ENCODE measurements around the gene RAB20. TPM values are rescaled to one million over a fixed set of nuclear protein-coding genes. Genes with fewer than 3 reads are reported as not detected.

The RAB20 gene
- polyA plus RNA-seq, 4 donors = 24.2 to 63.0 (median 47.8) TPM

- Histone ChIP-seq H3K9me3 (ENCODE audit: control insufficient read depth in 2 of 2, insufficient read depth in 1 of 2, low read depth in 1 of 2, low read length in 1 of 2) (no peaks in the 10 kb centered on the region), H3K36me3 (ENCODE audit: control insufficient read depth in 3 of 3, insufficient read depth in 2 of 3, low read depth in 1 of 3, low read length in 3 of 3) (peaks cover 0 to 27% (median 0%) of the 10 kb centered on the region in 3 donors), H3K27ac (ENCODE audit: low read depth in 1 of 3, low read length in 2 of 3) (peak overlapping the region in 2 of 3 donors; percentile 18 to 55), H3K4me1 (ENCODE audit: control insufficient read depth in 3 of 3, insufficient read depth in 2 of 3, low read depth in 1 of 3, low read length in 2 of 3) (peaks cover 0 to 8% (median 4%) of the 10 kb centered on the region in 3 donors), H3K27me3 (ENCODE audit: control insufficient read depth in 3 of 3, insufficient read depth in 3 of 3, low read length in 3 of 3) (no peaks in the 10 kb centered on the region), H3K4me3 (ENCODE audit: low read depth in 1 of 3, low read length in 3 of 3) (no peak overlapping the region)
- 25 to 57% (median 31%) methylated on average over 14 of the region's 14 CpGs for WGBS, 3 donors
- no peak for FAIRE-seq
- DNase-seq = peak in 1 of 2 donors; percentile 96
Observed at GRCh38 chr13:110546926-110547325, 14.6 kb downstream of the RAB20 start.

- H3K36me3 ChIP-seq (ENCODE audit: control insufficient read depth in 3 of 3, insufficient read depth in 2 of 3, low read depth in 1 of 3, low read length in 3 of 3) = peaks cover 0 to 29% (median 0%) of the 10 kb centered on the region in 3 donors
- H3K4me3 ChIP-seq (ENCODE audit: low read depth in 1 of 3, low read length in 3 of 3) = no peak overlapping the region
- no peaks in the 10 kb centered on the region for H3K9me3 ChIP-seq (ENCODE audit: control insufficient read depth in 2 of 2, insufficient read depth in 1 of 2, low read depth in 1 of 2, low read length in 1 of 2)
- no peak for FAIRE-seq
- H3K4me1 ChIP-seq (ENCODE audit: control insufficient read depth in 3 of 3, insufficient read depth in 2 of 3, low read depth in 1 of 3, low read length in 2 of 3) = peaks cover 0 to 12% (median 4%) of the 10 kb centered on the region in 3 donors
- H3K27ac ChIP-seq (ENCODE audit: low read depth in 1 of 3, low read length in 2 of 3) = no peak overlapping the region
- no peaks in the 10 kb centered on the region for H3K27me3 ChIP-seq (ENCODE audit: control insufficient read depth in 3 of 3, insufficient read depth in 3 of 3, low read length in 3 of 3)
- DNase-seq = no peak
- WGBS, 3 donors = 93 to 94% (median 94%) methylated on average over 4 of the region's 4 CpGs
Observed at GRCh38 chr13:110546378-110546777, 15.1 kb downstream of the RAB20 start.

- Histone ChIP-seq H3K27me3 (ENCODE audit: control insufficient read depth in 3 of 3, insufficient read depth in 3 of 3, low read length in 3 of 3) (no peaks in the 10 kb centered on the region), H3K4me1 (ENCODE audit: control insufficient read depth in 3 of 3, insufficient read depth in 2 of 3, low read depth in 1 of 3, low read length in 2 of 3) (peaks cover 0 to 6% (median 4%) of the 10 kb centered on the region in 3 donors), H3K27ac (ENCODE audit: low read depth in 1 of 3, low read length in 2 of 3) (no peak overlapping the region), H3K4me3 (ENCODE audit: low read depth in 1 of 3, low read length in 3 of 3) (no peak overlapping the region), H3K36me3 (ENCODE audit: control insufficient read depth in 3 of 3, insufficient read depth in 2 of 3, low read depth in 1 of 3, low read length in 3 of 3) (peaks cover 0 to 23% (median 0%) of the 10 kb centered on the region in 3 donors), H3K9me3 (ENCODE audit: control insufficient read depth in 2 of 2, insufficient read depth in 1 of 2, low read depth in 1 of 2, low read length in 1 of 2) (no peaks in the 10 kb centered on the region)
- FAIRE-seq (no peak), DNase-seq (no peak)
- WGBS, 3 donors = 85 to 89% (median 86%) methylated on average over 6 of the region's 6 CpGs
Observed at GRCh38 chr13:110542169-110542796, 19.2 kb downstream of the RAB20 start.

- Histone ChIP-seq H3K4me3 (ENCODE audit: low read depth in 1 of 3, low read length in 3 of 3) (no peak overlapping the region), H3K27ac (ENCODE audit: low read depth in 1 of 3, low read length in 2 of 3) (no peak overlapping the region), H3K9me3 (ENCODE audit: control insufficient read depth in 2 of 2, insufficient read depth in 1 of 2, low read depth in 1 of 2, low read length in 1 of 2) (no peaks in the 10 kb centered on the region), H3K27me3 (ENCODE audit: control insufficient read depth in 3 of 3, insufficient read depth in 3 of 3, low read length in 3 of 3) (no peaks in the 10 kb centered on the region), H3K36me3 (ENCODE audit: control insufficient read depth in 3 of 3, insufficient read depth in 2 of 3, low read depth in 1 of 3, low read length in 3 of 3) (peaks cover 0 to 15% (median 0%) of the 10 kb centered on the region in 3 donors), H3K4me1 (ENCODE audit: control insufficient read depth in 3 of 3, insufficient read depth in 2 of 3, low read depth in 1 of 3, low read length in 2 of 3) (peaks cover 0 to 6% (median 2%) of the 10 kb centered on the region in 3 donors)
- WGBS, 3 donors = 47 to 49% (median 49%) methylated on average over 4 of the region's 4 CpGs
- FAIRE-seq (no peak), DNase-seq (no peak)
Observed at GRCh38 chr13:110541526-110541920, 20.0 kb downstream of the RAB20 start.

- H3K27ac ChIP-seq (ENCODE audit: low read depth in 1 of 3, low read length in 2 of 3) = no peak overlapping the region
- 22 to 74% (median 56%) methylated on average over 15 of the region's 15 CpGs for WGBS, 3 donors
- H3K36me3 ChIP-seq (ENCODE audit: control insufficient read depth in 3 of 3, insufficient read depth in 2 of 3, low read depth in 1 of 3, low read length in 3 of 3) = peaks cover 0 to 17% (median 0%) of the 10 kb centered on the region in 3 donors
- DNase-seq = no peak
- no peaks in the 10 kb centered on the region for H3K27me3 ChIP-seq (ENCODE audit: control insufficient read depth in 3 of 3, insufficient read depth in 3 of 3, low read length in 3 of 3)
- no peak for FAIRE-seq
- peaks cover 0 to 6% (median 0%) of the 10 kb centered on the region in 3 donors for H3K4me1 ChIP-seq (ENCODE audit: control insufficient read depth in 3 of 3, insufficient read depth in 2 of 3, low read depth in 1 of 3, low read length in 2 of 3)
- H3K9me3 ChIP-seq (ENCODE audit: control insufficient read depth in 2 of 2, insufficient read depth in 1 of 2, low read depth in 1 of 2, low read length in 1 of 2) = no peaks in the 10 kb centered on the region
- no peak overlapping the region for H3K4me3 ChIP-seq (ENCODE audit: low read depth in 1 of 3, low read length in 3 of 3)
Observed at GRCh38 chr13:110540871-110541525, 20.5 kb downstream of the RAB20 start.

- Histone ChIP-seq H3K27me3 (ENCODE audit: control insufficient read depth in 3 of 3, insufficient read depth in 3 of 3, low read length in 3 of 3) (no peaks in the 10 kb centered on the region), H3K4me1 (ENCODE audit: control insufficient read depth in 3 of 3, insufficient read depth in 2 of 3, low read depth in 1 of 3, low read length in 2 of 3) (peaks cover 0 to 6% (median 0%) of the 10 kb centered on the region in 3 donors), H3K27ac (ENCODE audit: low read depth in 1 of 3, low read length in 2 of 3) (no peak overlapping the region), H3K4me3 (ENCODE audit: low read depth in 1 of 3, low read length in 3 of 3) (no peak overlapping the region), H3K36me3 (ENCODE audit: control insufficient read depth in 3 of 3, insufficient read depth in 2 of 3, low read depth in 1 of 3, low read length in 3 of 3) (peaks cover 0 to 28% (median 0%) of the 10 kb centered on the region in 3 donors), H3K9me3 (ENCODE audit: control insufficient read depth in 2 of 2, insufficient read depth in 1 of 2, low read depth in 1 of 2, low read length in 1 of 2) (no peaks in the 10 kb centered on the region)
- no peak for FAIRE-seq
- no peak for DNase-seq
- WGBS, 3 donors = 84 to 89% (median 84%) methylated on average over 5 of the region's 5 CpGs
Observed at GRCh38 chr13:110539894-110540293, 21.6 kb downstream of the RAB20 start.

GRCh38 chr13:110538632-110539031 is 22.9 kb downstream of the RAB20 start:
- no peak for FAIRE-seq

GRCh38 chr13:110536006-110536693 is 25.4 kb downstream of the RAB20 start:
- DNase-seq = no peak

More at GRCh38 chr13:110538632-110539031, 22.9 kb downstream of the RAB20 start:
- Histone ChIP-seq H3K27me3 (ENCODE audit: control insufficient read depth in 3 of 3, insufficient read depth in 3 of 3, low read length in 3 of 3) (no peaks in the 10 kb centered on the region), H3K4me1 (ENCODE audit: control insufficient read depth in 3 of 3, insufficient read depth in 2 of 3, low read depth in 1 of 3, low read length in 2 of 3) (peaks cover 0 to 6% (median 0%) of the 10 kb centered on the region in 3 donors), H3K4me3 (ENCODE audit: low read depth in 1 of 3, low read length in 3 of 3) (no peak overlapping the region), H3K36me3 (ENCODE audit: control insufficient read depth in 3 of 3, insufficient read depth in 2 of 3, low read depth in 1 of 3, low read length in 3 of 3) (peaks cover 0 to 30% (median 0%) of the 10 kb centered on the region in 3 donors), H3K27ac (ENCODE audit: low read depth in 1 of 3, low read length in 2 of 3) (peak overlapping the region in 1 of 3 donors; percentile 43), H3K9me3 (ENCODE audit: control insufficient read depth in 2 of 2, insufficient read depth in 1 of 2, low read depth in 1 of 2, low read length in 1 of 2) (no peaks in the 10 kb centered on the region)
- 37 to 49% (median 49%) methylated on average over 5 of the region's 5 CpGs for WGBS, 3 donors
- no peak for DNase-seq

More at GRCh38 chr13:110536006-110536693, 25.4 kb downstream of the RAB20 start:
- H3K36me3 ChIP-seq (ENCODE audit: control insufficient read depth in 3 of 3, insufficient read depth in 2 of 3, low read depth in 1 of 3, low read length in 3 of 3) = peaks cover 0 to 41% (median 0%) of the 10 kb centered on the region in 3 donors
- no peaks in the 10 kb centered on the region for H3K9me3 ChIP-seq (ENCODE audit: control insufficient read depth in 2 of 2, insufficient read depth in 1 of 2, low read depth in 1 of 2, low read length in 1 of 2)
- WGBS, 3 donors = 73 to 85% (median 83%) methylated on average over 13 to 18 of the region's 18 CpGs
- H3K4me1 ChIP-seq (ENCODE audit: control insufficient read depth in 3 of 3, insufficient read depth in 2 of 3, low read depth in 1 of 3, low read length in 2 of 3) = no peaks in the 10 kb centered on the region
- H3K27ac ChIP-seq (ENCODE audit: low read depth in 1 of 3, low read length in 2 of 3) = no peak overlapping the region
- no peaks in the 10 kb centered on the region for H3K27me3 ChIP-seq (ENCODE audit: control insufficient read depth in 3 of 3, insufficient read depth in 3 of 3, low read length in 3 of 3)
- H3K4me3 ChIP-seq (ENCODE audit: low read depth in 1 of 3, low read length in 3 of 3) = no peak overlapping the region
- FAIRE-seq = no peak
